ENCODE results near the gene TRAF3.

TRAF3 gene

GRCh38 chr14:102957222-102957621 is 180.0 kb downstream of the TRAF3 start:
- H3K27ac Mint-ChIP-seq: no peak overlapping the region
- no peaks in the 10 kb centered on the region for H3K4me1 Mint-ChIP-seq (ENCODE audit: low read depth)
- peaks cover 2% of the 10 kb centered on the region for H3K27me3 Mint-ChIP-seq (ENCODE audit: low read depth)
- no peaks in the 10 kb centered on the region for H3K9me3 Mint-ChIP-seq
- DNase-seq (ENCODE audit: low spot score): no peak
- no peak overlapping the region for H3K4me3 Mint-ChIP-seq
- no peaks in the 10 kb centered on the region for H3K36me3 Mint-ChIP-seq (ENCODE audit: low read depth)

GRCh38 chr14:102958461-102958860 is 181.2 kb downstream of the TRAF3 start:
- Mint-ChIP-seq H3K4me1 (ENCODE audit: low read depth) (no peaks in the 10 kb centered on the region), H3K36me3 (ENCODE audit: low read depth) (no peaks in the 10 kb centered on the region), H3K27me3 (ENCODE audit: low read depth) (peaks cover 2% of the 10 kb centered on the region), H3K27ac (no peak overlapping the region), H3K9me3 (no peaks in the 10 kb centered on the region), H3K4me3 (no peak overlapping the region)
- DNase-seq (ENCODE audit: low spot score): no peak
